Measurements from ENCODE around the gene STK10. TPM values are rescaled to one million over a fixed set of nuclear protein-coding genes. Genes with fewer than 3 reads are reported as not detected.

STK10 gene
- total and polyA plus RNA-seq, 2 donors (not counting 1 experiment from before 2014, with no cell fraction given): 97.9 to 253 TPM

- ATAC-seq (ENCODE audit: low read depth) (no peak), DNase-seq (no peak)
- WGBS (ENCODE audit: insufficient coverage): 95% methylated on average over 18 of the region's 21 CpGs
Measured at GRCh38 chr5:172096207-172096940, 91.7 kb downstream of the STK10 start.

More at GRCh38 chr5:172096207-172096940, 91.7 kb downstream of the STK10 start:
- peaks cover 0 to 80% of the 10 kb centered on the region in 2 experiments for H3K36me3 ChIP-seq (replicated peaks in 1 of 2; ENCODE audit: control extremely low read depth in 1 of 2, control insufficient read depth in 1 of 2, extremely low read depth in 1 of 2, insufficient read depth in 2 of 2, low read length in 1 of 2)
- H3K27me3 ChIP-seq (replicated peaks in 1 of 4; ENCODE audit: control extremely low read depth in 1 of 4, control insufficient read depth in 3 of 4, insufficient read depth in 4 of 4, low read length in 3 of 4): no peaks in the 10 kb centered on the region
- H3K9me3 ChIP-seq (ENCODE audit: control extremely low read depth in 1 of 3, control insufficient read depth in 2 of 3, insufficient read depth in 1 of 3, low read length in 2 of 3): no peaks in the 10 kb centered on the region
- H3K79me2 ChIP-seq (ENCODE audit: control insufficient read depth, insufficient read depth, low read length): peaks cover 58% of the 10 kb centered on the region
- no peaks in the 10 kb centered on the region for H3K27me3 Mint-ChIP-seq
- no peak overlapping the region for H3K9ac ChIP-seq (ENCODE audit: low read length)
- no peak overlapping the region for H3K4me3 ChIP-seq (ENCODE audit: control extremely low read depth in 1 of 5, extremely low read depth in 1 of 5, insufficient read depth in 1 of 5, low read depth in 2 of 5, low read length in 4 of 5)
- ChIA-PET POLR2A (interaction anchor here (1.0 kb wide), 1 partner anchor 22 kb away, joined by 3 read pairs; no protein-coding TSS in a partner anchor), CTCF (interaction anchor here (1.4 to 2.0 kb wide), 3 partner anchors 10 to 197 kb away, joined by 4 to 8 read pairs (median 5); no protein-coding TSS in a partner anchor)
- intact Hi-C loops (cut with micrococcal nuclease): no loop called here
- peaks cover 65% of the 10 kb centered on the region for H4K20me1 ChIP-seq (ENCODE audit: control insufficient read depth, insufficient read depth, low read length, poor library complexity, severe bottlenecking)
- H3K27ac Mint-ChIP-seq: no peak overlapping the region
- H3K4me2 ChIP-seq (replicated peaks; ENCODE audit: low read depth, low read length, poor library complexity, severe bottlenecking): no peak overlapping the region
- H3K4me1 ChIP-seq (ENCODE audit: control insufficient read depth in 2 of 2, insufficient read depth in 2 of 2, low read length in 2 of 2): no peaks in the 10 kb centered on the region
- no peak overlapping the region for H3K27ac ChIP-seq (ENCODE audit: low read length in 2 of 2)
- peaks cover 3% of the 10 kb centered on the region for H3K4me1 Mint-ChIP-seq
- TF ChIP-seq CTCF (IDR thresholded peaks at IDR 0.05) (no peak), EZH2 (IDR thresholded peaks at IDR 0.05; ENCODE audit: borderline replicate concordance, insufficient read depth, low read depth, low read length, poor library complexity, severe bottlenecking) (no peak)
- no peaks in the 10 kb centered on the region for H3K9me3 Mint-ChIP-seq (ENCODE audit: insufficient read depth)
- no peak overlapping the region for H2AFZ ChIP-seq (ENCODE audit: insufficient read depth, low read depth, low read length, poor library complexity, severe bottlenecking)
- no peak overlapping the region for H3K4me3 Mint-ChIP-seq
